Neural crest cell (in vitro differentiated cells): ENCODE data around the gene NDUFS6. TPM values are rescaled to one million over a fixed set of nuclear protein-coding genes. Genes with fewer than 3 reads are reported as not detected.

Experiments used
- DNase-seq: peaks from one replicate; pipeline ENCODE4 v3.0.0; 2021; ENCODE audit warnings: low read depth, mixed read lengths, low spot score
- H3K27ac Mint-ChIP-seq: one replicate; pipeline ENCODE4 v1.8.0; 2021; ENCODE audit warnings: mild to moderate bottlenecking, mixed read lengths; ENCODE audit not compliant: unreplicated experiment
- H3K27me3 Mint-ChIP-seq: 2 replicates; pipeline ENCODE4 v1.8.0; 2021; ENCODE audit warnings: low read depth, mild to moderate bottlenecking, mixed read lengths
- H3K36me3 Mint-ChIP-seq: 2 replicates; pipeline ENCODE4 v1.8.0; 2021; ENCODE audit warnings: low read depth, mild to moderate bottlenecking, mixed read lengths
- H3K4me1 Mint-ChIP-seq: 2 replicates; pipeline ENCODE4 v1.8.0; 2021; ENCODE audit warnings: mixed read lengths
- H3K4me3 Mint-ChIP-seq: one replicate; pipeline ENCODE4 v1.8.0; 2021; ENCODE audit warnings: mild to moderate bottlenecking, mixed read lengths
- H3K9me3 Mint-ChIP-seq: 2 replicates; pipeline ENCODE4 v1.8.0; 2021; ENCODE audit warnings: mixed read lengths
- CTCF ChIP-seq: fragments of 200-600 bp; sonication (generic); conservative IDR thresholded peaks from 2 replicates; pipeline ENCODE4 v1.5.0; 2021; ENCODE audit warnings: antibody characterized with exemption, mild to moderate bottlenecking
- total RNA-seq: library from RNA; stranded (reverse); gene quantifications from 2 replicates; pipeline ENCODE4 v1.2.1, GENCODE V29; 2021

Gene NDUFS6
- total RNA-seq, 1 donor from 2014 or later, result 50.2 TPM

- no peak overlapping the region for H3K4me3 Mint-ChIP-seq
- H3K27ac Mint-ChIP-seq, result no peak overlapping the region
- TF ChIP-seq CTCF, result no peak
- H3K4me1 Mint-ChIP-seq, result peaks cover 7% of the 10 kb centered on the region
- H3K27me3 Mint-ChIP-seq, result no peaks in the 10 kb centered on the region
- no peak for DNase-seq
- H3K9me3 Mint-ChIP-seq, result no peaks in the 10 kb centered on the region
- peaks cover 58% of the 10 kb centered on the region for H3K36me3 Mint-ChIP-seq
These were observed 18.3 kb downstream of the NDUFS6 start for GRCh38 chr5:1819458-1819857.

GRCh38 chr5:1820381-1820780 lies 19.2 kb downstream of the NDUFS6 start:
- Mint-ChIP-seq H3K36me3 (peaks cover 54% of the 10 kb centered on the region), H3K4me3 (no peak overlapping the region), H3K27me3 (no peaks in the 10 kb centered on the region), H3K27ac (no peak overlapping the region), H3K9me3 (no peaks in the 10 kb centered on the region), H3K4me1 (peaks cover 7% of the 10 kb centered on the region)
- no peak for TF ChIP-seq CTCF
- DNase-seq, result no peak

- no peak for TF ChIP-seq CTCF
- Mint-ChIP-seq H3K27ac (no peak overlapping the region), H3K36me3 (peaks cover 54% of the 10 kb centered on the region), H3K27me3 (no peaks in the 10 kb centered on the region), H3K4me1 (peaks cover 7% of the 10 kb centered on the region), H3K9me3 (no peaks in the 10 kb centered on the region), H3K4me3 (no peak overlapping the region)
- DNase-seq, result no peak
These were observed 19.7 kb downstream of the NDUFS6 start for GRCh38 chr5:1820926-1821325.

DNA sequence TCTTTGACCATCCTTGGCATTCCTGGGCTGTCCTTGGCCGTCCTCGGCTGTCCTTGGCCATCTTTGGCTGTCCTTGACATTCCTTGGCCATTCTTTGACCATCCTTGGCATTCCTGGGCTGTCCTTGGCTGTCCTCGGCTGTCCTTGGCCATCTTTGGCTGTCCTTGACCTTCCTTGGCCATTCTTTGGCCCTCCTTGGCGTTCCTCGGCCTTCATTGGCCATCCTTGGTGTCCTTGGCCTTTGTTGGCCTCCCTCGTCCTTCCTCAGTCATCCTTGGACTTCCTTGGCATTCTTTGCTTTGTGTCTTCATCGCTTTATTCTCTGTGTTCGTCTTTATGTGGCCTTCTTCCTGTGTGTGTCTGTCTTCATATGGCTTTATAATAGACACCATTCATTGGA lies 20.7 kb downstream of the NDUFS6 start:
- Mint-ChIP-seq H3K4me3 (no peak overlapping the region), H3K9me3 (no peaks in the 10 kb centered on the region), H3K36me3 (peaks cover 51% of the 10 kb centered on the region), H3K27ac (no peak overlapping the region), H3K4me1 (peaks cover 7% of the 10 kb centered on the region), H3K27me3 (no peaks in the 10 kb centered on the region)
- DNase-seq, result no peak
- TF ChIP-seq CTCF, result no peak

DNA sequence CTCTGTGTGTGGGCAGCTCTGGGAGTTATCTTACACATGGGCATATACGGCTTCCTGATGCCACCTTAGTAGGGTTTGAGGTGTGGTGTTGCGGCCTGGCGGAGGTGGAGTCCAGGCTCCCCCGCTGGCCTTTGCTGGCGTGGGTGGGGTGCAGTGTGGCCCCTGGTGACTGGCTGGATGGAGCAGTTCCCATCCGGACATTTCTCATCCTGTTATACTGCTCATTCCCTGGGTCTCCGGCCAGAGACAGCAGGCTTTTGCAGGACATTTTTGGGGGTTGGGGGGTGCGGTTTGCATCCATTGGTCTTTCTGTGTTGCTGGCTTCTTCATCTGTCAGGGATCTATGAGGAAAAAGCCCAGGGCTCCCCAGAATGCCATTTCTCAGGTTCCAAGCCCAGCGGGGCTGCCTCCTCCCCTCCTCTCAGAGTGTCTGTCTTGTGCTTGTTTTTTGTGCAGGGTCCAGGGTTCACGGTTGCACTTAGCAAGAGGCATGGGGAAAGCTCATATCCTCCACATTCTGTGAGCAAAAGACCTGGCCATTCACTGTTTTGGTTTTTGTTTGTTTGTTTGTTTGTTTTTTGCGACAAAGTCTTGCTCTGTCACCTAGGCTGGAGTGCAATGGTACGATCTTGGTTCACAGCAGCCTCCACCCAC lies 22.3 kb downstream of the NDUFS6 start:
- TF ChIP-seq CTCF, result no peak
- Mint-ChIP-seq H3K9me3 (no peaks in the 10 kb centered on the region), H3K4me3 (no peak overlapping the region), H3K27ac (no peak overlapping the region), H3K36me3 (peaks cover 39% of the 10 kb centered on the region), H3K27me3 (no peaks in the 10 kb centered on the region), H3K4me1 (peaks cover 6% of the 10 kb centered on the region)
- no peak for DNase-seq
